GM18868 (cell line): ENCODE measurements around the gene KLHL22.
"Not testable (repeated sequence)": the region's sequence is repeated elsewhere in the genome, so short reads cannot be mapped to it uniquely, and the experiment has no call there.

Experiments used
- ATAC-seq: cut with Tn5 transposase; IDR thresholded peaks from one replicate; pipeline ENCODE4 v1.9.1; 2021; ENCODE audit warnings: mild to moderate bottlenecking, moderate library complexity; ENCODE audit not compliant: unreplicated experiment

Gene KLHL22

DNA sequence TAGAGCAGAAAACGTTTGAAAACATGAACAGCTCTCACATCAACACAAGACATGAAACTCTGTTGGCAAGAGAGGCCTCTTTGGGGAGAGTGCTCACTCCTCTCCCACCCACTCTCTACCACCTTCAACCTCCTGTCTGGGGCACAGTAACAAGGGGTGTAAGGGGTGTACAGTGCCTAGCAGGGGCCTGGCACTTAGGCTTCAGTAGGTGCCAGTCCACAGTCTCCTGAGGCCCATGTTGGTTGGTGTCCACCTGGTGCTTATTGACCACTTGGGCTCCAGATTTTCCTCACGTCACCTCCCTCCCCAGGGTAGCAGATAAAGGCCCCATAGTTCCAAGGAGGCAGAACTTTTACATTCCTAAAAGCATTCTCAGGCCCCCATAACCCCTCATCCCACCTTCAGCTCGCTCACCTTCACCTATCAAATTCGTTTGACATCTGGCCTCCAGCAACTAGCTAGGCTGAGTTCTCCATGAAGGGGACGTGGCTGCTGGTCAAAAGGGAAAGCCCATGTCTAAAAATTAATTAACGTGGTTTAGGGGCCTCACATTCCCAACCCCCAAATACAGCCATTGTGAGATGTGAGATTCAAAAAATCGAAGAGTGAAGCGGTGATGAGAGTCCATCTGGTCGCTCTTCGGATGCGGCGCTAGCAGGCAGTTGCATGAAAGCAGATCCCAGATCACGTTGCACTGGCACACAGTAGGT is 11.1 kb upstream of the KLHL22 start:
- ATAC-seq = no peak

DNA sequence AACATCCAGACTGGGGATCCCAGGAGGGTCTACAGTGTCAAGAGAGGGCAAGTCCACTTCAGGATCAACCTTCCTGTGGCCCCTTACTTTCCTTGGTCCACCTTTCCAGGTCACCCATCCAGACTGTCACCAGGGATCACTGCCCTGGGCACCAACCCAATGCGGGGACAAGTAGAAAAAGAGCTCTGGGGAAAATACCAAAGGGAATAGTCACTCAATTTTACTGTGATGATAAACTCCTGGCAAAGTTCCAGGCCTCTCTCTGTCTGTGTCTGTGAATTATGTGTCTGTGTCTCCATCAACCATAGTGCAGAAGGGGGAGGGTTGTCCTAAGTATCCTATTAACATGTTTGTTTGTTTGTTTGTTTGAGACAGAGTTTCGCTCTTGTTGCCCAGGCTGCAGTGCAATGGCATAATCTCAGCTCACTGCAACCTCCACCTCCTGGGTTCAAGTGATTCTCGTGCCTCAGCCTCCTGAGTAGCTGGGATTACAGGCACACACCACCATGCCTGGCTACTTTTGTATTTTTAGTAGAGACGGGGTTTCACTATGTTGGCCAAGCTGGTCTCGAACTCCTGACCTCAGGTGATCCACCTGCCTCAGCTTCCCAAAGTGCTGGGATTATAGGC is 8.8 kb upstream of the KLHL22 start:
- not testable (repeated sequence) for ATAC-seq

DNA sequence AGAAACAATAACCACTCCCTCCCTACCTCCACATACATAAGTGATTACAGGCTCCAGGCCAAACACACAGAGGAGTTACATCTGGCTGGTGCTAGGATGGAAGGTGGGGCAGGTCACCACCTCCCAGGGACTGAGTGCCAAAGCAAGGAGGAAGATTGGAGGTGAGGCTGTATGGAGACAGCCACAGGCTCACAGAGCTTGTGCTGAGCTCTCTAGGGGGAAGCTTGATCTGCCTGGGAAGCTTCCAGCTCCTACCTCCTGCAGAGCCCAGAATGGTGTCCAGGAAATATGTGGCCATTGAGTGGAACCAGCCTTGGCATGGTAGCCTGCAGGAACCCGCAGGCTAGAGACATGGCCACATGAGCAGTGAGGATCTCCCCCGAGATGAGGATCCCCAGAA is 8.2 kb upstream of the KLHL22 start:
- ATAC-seq = no peak

DNA sequence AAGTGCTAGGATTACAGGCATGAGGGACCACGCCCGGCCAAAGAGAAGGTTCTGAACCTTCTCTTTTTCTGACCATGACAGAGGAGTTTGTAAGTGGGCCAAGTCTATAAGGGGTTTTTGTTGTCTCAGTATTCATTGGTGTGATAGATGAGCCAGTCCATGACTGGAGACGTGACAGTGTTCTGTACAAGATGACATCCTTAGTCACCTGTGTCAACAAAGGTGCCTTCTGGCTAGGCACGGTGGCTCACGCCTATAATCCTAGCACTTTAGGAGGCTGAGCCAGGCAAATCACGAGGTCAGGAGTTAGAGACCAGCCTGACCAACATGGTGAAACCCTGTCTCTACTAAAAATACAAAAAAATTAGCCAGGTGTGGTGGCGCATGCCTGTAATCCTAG is 4.2 kb upstream of the KLHL22 start:
- ATAC-seq = no peak

DNA sequence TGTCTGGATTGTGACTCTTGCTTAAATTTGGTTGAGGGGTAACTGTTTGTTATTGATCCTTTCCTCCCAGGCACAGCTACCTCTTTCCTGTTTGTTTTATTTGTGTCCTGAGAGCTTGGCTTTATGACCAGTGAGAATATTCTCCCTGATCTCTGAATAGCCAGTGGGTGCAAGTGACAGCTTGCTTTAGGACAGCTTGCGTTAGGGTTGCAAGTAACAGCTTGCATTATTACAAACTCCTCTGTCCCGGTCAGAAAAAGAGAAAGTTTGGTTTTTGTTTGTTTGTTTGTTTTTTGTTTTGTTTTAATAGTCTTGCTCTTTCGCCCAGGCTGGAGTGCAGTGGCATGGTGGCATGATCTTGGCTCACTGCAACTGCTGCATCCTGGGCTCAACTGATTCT is 3.3 kb upstream of the KLHL22 start:
- ATAC-seq = no peak

DNA sequence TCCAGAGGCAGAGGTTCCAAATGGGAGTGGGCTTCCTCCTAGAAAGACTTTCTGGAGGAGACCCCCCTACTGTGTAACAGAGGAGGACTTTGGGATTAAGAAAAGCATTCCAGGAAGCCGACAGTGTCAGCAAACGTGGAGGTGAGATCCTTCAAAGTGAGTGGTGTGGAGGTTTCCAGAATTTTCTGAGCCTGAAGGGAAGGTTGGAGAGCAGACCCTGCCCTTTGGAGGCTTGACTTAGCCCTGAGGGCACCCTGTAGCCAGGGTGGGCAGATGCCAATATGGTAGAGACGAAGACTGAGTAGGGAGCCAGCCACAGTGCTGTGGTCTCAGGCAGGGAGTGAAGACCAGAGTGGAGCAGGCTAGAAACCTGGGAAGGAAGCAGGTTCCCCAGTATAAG is 1.8 kb upstream of the KLHL22 start:
- no peak for ATAC-seq

DNA sequence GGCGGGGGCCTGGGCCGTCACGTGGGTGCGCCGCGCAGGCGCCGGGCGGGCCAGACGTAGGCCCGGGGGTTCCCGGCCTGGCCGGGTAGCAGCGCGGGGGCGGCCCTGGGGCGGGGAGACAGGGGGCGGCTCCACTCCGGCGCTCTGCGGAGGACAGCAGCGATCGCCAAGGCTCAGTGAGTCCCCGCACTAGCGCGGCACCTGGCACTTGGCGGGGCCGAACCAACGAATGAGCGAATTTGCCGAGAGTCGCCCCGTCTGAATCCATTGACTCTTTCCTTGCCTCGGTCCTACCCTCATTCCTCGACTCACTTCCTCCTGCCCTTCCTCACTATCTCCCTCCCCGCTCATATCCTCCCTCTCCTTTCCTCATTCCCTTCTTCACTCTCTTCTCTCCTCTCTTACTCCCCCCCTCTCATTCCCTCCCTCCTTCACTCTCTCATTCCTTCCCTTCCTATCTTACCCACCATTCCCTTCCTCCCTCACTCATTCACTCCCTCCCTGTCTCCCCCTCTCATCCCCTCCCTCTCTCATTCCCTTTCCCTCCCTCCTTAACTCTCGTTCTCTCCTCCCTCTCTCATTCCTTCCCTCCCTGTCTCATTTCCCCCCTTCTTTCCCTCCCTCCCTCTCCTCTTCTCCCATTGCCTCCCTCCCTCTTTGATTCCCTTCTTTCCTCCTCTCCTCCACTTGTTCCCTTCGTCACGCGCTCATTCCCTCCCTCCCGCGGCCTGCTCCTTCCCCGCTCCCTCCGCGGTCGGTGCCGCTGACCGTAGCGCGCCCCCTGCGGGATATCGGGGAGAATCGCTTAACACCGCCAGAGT is 476 bp upstream of the KLHL22 start:
- peak; percentile 83 for ATAC-seq

DNA sequence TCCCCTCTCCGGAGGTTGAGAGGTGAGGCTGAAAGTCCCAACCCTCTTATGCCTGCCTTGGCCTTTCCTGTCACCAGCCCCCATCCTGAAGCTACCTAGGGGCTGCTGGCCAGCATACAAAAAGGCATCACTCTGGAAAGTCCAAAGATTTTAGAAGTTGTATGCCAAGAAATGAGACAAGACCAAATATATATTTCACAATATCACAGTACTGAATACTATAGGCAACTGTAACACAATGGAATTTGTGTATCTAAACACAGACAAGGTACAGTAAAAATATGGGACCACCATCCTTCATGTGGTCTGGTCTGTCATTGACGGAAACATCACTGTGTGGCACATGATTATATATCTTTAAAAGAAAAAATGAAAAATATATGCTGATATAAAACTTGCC is 4.2 kb downstream of the KLHL22 start:
- no peak for ATAC-seq

DNA sequence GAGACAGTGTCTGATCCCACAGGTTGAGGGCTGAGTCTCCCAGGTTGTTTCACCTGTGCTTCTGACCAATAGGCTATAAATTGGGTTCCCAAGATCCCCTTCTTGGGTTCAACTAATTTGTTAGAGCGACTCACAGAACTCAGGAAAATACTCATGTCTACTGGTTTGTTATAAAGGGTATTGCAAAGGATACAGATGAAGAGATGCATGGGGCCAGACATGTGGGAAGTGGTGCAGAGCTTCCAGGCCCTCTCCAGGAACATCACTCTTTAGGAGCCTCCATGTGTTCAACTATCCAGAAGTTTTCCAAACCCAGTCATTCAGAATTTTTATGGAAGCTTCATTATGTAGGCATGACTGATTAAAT is 4.7 kb downstream of the KLHL22 start:
- no peak for ATAC-seq

DNA sequence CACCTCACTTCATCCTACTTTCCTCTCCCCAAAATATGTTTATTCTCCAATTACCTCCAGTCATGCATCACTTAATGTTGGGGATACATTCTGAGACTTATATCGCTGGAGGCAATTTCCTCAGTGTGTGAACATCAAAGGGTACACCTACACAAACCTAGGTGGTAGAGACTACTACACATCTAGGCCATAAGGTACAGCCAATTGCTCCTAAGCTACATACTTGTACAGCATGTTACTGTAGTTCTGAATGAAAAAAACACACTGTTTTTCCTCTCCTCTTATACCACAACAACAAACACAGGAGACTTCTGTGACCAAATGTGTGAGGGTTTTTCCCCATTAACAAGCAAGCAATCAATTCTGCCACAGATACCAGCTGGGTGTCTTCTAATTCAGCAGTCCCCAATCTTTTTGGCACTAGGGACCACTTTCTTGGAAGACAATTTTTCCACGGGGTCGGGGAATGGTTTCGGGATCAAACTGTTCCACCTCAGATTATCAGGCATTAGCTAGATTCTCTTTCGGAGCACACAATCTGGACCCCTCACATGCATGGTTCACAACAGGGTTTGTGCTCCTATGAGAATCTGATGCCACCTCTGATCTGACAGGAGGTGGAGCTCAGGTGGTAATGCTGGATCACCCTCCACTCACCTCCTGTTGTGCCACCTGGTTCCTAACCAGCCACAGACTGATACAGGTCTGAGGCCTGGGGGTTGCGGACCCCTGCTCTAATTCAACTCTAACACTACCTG is 5.2 kb downstream of the KLHL22 start:
- ATAC-seq = no peak

DNA sequence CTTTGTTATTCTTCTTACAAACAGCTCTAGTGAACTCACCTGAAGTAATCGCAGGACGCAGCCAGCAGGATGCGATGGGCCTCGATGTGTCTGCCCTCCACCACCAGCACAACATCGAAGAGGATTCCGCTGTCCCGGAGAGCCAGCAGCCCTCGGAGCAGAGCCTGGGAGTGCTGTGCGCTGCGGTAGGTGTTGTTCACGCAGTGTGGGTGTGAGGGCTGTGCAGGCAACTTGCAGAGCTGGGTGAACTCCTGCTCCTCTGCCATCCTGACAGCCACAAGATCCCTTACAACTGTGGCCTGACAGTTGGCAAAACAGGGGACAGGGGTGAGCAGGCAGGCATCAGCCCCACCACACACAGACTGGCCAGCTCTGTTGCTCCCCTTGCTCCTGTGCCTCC is 6.6 kb downstream of the KLHL22 start:
- no peak for ATAC-seq

DNA sequence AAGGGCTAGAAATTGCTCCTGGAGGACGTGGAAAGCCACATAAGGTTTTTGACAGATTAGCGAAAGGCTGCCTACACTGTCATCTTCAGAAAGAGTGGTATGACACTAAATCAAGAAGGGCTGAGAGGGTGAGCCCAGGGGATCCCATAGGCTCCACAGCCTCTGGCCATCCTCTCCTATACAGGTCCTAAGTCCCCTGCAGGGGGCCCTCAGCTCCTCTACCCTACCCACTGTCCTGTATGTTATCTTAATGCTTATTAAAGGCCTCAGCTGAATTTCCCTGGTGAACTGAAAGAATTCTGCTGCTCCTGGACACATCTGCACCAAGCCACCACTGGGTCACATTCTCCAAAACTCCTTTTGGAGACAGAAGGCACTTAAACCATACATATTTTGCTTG is 7.9 kb downstream of the KLHL22 start:
- ATAC-seq = no peak

DNA sequence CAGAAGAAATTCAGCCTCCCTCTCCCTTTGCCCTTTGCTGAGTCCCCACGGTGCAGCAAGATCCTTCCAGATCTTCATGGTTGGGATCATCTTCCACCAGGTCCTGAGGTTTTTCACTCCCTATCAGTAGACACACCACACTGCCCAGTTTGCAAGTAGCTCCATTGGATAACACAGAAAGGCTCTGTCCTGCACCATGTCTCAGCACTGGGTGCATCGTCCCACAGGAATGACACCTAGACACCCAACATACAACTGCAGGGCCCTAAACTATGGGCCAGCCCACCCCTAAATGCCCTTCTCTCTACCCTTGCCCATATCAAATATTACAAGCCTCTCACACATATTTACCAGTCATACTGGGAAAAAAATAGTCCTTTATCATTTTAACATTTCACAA is 9.4 kb downstream of the KLHL22 start:
- ATAC-seq = no peak

DNA sequence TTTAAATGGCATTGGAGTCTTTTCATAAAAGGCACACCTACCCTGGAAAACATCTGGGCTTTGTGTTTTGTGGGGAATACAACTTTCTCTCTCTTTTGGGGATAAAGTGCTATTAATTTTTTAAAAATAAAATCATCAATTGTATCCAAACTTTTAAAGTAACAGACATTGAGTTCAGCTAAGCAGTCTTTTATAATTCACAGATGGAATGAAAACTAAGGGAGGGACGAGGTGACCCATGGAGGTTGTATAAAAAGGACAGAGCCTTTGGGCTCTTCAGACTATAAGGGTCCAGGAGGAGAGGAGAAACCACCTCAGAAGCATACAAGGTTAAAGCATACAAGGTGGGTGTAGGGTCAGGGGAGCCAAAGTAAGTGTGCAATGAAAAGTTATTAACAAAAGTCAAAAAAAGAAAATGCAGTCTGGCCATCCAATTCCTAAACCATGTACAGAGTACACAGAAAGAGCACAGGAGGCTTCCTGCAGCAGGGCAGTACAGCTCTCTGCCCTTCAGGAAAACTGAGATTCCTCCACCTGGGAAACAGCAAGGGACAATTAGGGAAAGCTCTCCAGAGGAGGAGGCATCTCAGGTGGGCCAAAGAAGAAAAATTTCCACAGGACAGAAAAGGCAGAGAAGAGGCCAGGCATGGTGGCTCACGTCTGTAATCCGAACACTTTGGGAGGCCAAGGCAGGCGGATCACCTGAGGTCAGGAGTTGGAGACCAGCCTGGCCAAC is 10.5 kb downstream of the KLHL22 start:
- ATAC-seq = no peak

DNA sequence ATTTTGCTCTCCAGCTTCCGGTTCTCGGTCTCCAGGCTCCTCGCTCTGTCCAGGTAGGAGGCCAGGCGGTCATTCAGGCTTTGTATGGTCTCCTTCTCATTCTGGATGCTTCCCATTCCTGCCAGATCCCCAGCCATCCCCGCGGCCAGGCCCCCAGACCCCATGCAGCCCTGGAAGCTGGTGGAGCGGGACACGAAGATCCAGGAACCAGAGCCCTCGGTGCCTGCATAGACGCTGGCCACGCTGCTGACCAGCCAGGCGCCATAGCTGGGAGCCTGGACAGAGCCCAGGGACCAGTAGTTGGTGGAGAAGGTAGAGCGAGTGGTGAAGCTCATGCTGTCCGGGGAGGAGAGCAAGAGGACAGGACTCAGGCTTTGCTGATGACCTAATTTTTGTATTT is 11.8 kb downstream of the KLHL22 start:
- ATAC-seq = no peak

DNA sequence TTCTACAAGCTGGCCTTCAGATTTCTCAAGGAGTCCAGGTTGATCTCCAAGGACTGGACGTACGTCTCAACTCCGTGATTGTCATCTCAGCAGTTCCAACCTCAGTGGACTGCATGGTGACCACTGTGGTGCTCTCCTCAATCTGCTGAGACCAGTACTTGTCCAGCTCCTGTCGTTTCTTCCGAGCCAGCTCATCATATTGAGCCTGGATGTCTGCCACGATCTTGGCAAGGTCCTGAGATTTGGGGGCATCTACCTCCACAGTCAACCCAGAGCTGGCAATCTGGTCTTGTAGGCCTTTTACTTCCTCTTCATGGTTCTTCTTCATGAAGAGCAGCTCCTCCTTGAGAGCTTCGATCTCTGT is 12.5 kb downstream of the KLHL22 start:
- ATAC-seq = not testable (repeated sequence)

DNA sequence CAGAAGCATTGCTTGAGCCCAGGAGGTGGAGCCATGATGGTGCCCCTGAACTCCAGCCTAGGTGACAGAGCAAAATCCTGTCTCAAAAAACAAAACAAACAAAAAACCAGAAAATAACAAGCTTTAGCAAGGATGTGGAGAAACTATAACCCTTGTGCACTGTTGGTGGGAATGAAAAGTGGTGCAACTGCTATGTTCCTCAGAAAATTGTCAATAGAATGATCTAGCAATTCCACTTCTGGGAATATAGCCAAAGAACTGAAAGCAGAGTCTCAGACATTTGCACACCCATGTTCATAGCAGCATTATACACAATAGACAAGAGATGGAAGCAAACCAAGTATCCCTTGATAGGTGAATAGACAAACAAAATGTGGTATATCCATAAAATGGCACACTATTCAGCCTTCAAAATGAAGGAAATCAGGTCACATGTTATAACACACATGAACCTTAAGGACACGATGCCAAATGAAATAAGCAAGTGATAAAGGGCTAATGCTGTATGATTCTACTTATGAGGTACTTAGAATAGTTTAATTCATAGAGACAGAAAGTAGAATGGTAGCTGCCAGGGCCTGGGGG is 15.9 kb downstream of the KLHL22 start:
- ATAC-seq = no peak

DNA sequence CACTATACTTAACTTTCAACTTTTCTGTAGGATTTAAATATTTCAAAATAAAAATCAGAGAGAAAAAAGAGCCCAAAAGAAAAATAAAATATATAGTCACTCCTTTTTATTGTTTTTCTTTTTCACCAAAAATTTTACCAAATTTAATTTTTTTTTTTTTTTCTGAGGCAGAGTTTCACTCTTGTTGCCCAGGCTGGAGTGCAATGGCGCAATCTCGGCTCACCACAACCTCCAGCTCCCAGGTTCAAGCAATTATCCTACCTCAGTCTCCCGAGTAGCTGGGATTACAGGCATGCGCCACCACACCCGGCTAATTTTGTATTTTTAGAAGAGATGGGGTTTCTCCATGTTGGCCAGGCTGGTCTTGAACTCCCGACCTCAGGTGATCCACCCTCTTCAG is 17.5 kb downstream of the KLHL22 start:
- ATAC-seq = not testable (repeated sequence)

DNA sequence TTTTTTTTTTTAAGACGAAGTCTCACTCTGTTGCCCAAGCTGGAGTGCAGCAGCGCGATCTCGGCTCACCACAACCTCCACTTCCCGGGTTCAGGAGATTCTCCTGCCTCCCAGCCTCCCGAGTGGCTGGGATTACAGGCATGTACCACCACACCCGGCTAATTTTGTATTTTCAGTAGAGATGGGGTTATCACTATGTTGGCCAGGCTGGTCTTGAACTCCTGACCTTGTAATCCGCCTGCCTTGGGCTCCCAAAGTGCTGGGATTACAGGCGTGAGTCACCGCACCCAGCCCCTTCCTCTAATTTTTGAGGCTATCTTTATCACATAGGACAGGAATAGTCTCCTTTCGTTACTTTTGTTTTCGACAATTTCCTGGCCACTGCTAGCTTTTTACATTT is 20.0 kb downstream of the KLHL22 start:
- ATAC-seq = not testable (repeated sequence)

DNA sequence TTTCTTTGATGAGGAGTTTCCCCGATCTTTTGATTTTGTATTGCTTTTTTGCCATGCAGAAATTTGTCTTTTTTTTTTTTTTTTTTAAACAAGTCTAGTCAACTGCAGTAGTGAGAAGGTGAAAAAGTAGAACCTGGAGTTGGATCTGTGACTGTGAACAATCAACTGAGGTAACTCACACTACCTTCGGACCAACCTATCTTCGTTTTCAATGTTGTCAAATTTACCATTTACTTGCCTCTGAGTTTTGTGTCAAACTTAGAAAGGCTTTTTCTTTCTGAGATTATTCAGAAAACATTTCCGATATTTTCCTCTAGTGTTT is 20.5 kb downstream of the KLHL22 start:
- no peak for ATAC-seq
